Caco-2 (cell line): ENCODE measurements around the gene LRRIQ1. TPM values are rescaled to one million over a fixed set of nuclear protein-coding genes. Genes with fewer than 3 reads are reported as not detected.

Source experiments
- Bru-seq: library from RNA; stranded (reverse); fragments of 400-500 nt; gene quantifications from one replicate; lab custom pipeline; 2021; lab: Mats Ljungman, UMichigan
- BruChase-seq, 2 experiments: library from RNA; stranded (reverse); fragments of 400-500 nt; gene quantifications; one replicate each; lab custom pipeline; 2021; lab: Mats Ljungman, UMichigan
- BruUV-seq: library from RNA; stranded (reverse); fragments of 400-500 nt; replicated peaks from 2 replicates; lab custom pipeline; 2021; lab: Mats Ljungman, UMichigan
- CTCF ChIA-PET: fragments of 300-600 bp; sonication (Branson Sonifier 250); formaldehyde crosslinking; loops from one replicate; lab custom pipeline; 2022; ENCODE audit warnings: antibody characterized with exemption; lab: Charles Lee
- POLR2A ChIA-PET: fragments of 300-600 bp; sonication (Branson Sonifier 250); formaldehyde crosslinking; loops from one replicate; lab custom pipeline; 2022; ENCODE audit warnings: antibody characterized with exemption; lab: Charles Lee
- DNase-seq, 2 experiments: peaks; one replicate each; pipeline versions ENCODE4 v3.0.0 to v3.0.0-alpha.2; 2020 to 2022
- H3K27me3 ChIP-seq: replicated peaks from 2 replicates; pipeline ENCODE4 v1.6.0; 2011; ENCODE audit warnings: low read length; ENCODE audit not compliant: control insufficient read depth, insufficient read depth
- H3K36me3 ChIP-seq: 2 replicates; pipeline ENCODE4 v1.5.1; 2011; ENCODE audit warnings: low read length; ENCODE audit not compliant: control insufficient read depth, insufficient read depth
- H3K4me1 ChIP-seq: fragments of 250-450 bp; sonication (Bioruptor Pico); 2 replicates; pipeline ENCODE4 v1.5.1; 2020; ENCODE audit warnings: mild to moderate bottlenecking
- H3K4me3 ChIP-seq: 2 replicates; pipeline ENCODE4 v1.5.1; 2011; ENCODE audit warnings: low read depth, mild to moderate bottlenecking, control low read depth, low read length
- H3K9me3 ChIP-seq: fragments of 250-450 bp; sonication (Bioruptor Pico); 2 replicates; pipeline ENCODE4 v1.5.1; 2020; ENCODE audit warnings: mild to moderate bottlenecking, moderate library complexity
- H3K27ac Mint-ChIP-seq: one replicate; pipeline ENCODE4 v1.8.0; 2022; ENCODE audit warnings: mixed read lengths; ENCODE audit not compliant: unreplicated experiment
- H3K27me3 Mint-ChIP-seq: one replicate; pipeline ENCODE4 v1.8.0; 2022; ENCODE audit warnings: mixed read lengths; ENCODE audit not compliant: insufficient read depth, unreplicated experiment
- H3K36me3 Mint-ChIP-seq: one replicate; pipeline ENCODE4 v1.8.0; 2022; ENCODE audit warnings: mild to moderate bottlenecking, mixed read lengths; ENCODE audit not compliant: insufficient read depth, unreplicated experiment
- H3K4me1 Mint-ChIP-seq: one replicate; pipeline ENCODE4 v1.8.0; 2022; ENCODE audit warnings: low read depth, mixed read lengths; ENCODE audit not compliant: unreplicated experiment
- H3K4me3 Mint-ChIP-seq: one replicate; pipeline ENCODE4 v1.8.0; 2022; ENCODE audit warnings: mild to moderate bottlenecking, moderate library complexity, mixed read lengths; ENCODE audit not compliant: unreplicated experiment
- H3K9me3 Mint-ChIP-seq: one replicate; pipeline ENCODE4 v1.8.0; 2022; ENCODE audit warnings: mixed read lengths; ENCODE audit not compliant: unreplicated experiment
- CTCF ChIP-seq, 2 experiments: fragments of 200-600 bp in 1 of 2; IDR thresholded peaks; 1 replicate in 1 of 2; 2 replicates in 1 of 2; pipeline versions ENCODE4 v1.5.1 to v1.8.0; 2011 to 2022; ENCODE audit warnings: antibody characterized with exemption in 1 of 2, control low read depth in 1 of 2, inconsistent platforms in 1 of 2, low read depth in 1 of 2, low read length in 1 of 2, mild to moderate bottlenecking in 1 of 2, moderate library complexity in 1 of 2; ENCODE audit not compliant: insufficient read depth in 1 of 2, severe bottlenecking in 1 of 2, unreplicated experiment in 1 of 2
- intact Hi-C: fragments of 100-400 bp; cut with micrococcal nuclease; formaldehyde crosslinking; loops from one replicate; pipeline ENCODE4 v1.10.0; 2022; ENCODE audit not compliant: unreplicated experiment
- long read RNA-seq: library from polyadenylated mRNA; stranded (forward); transcript quantifications from one replicate; pipeline ENCODE4 v2.0.0, GENCODE V29; 2022
- total RNA-seq: library from RNA; stranded (reverse); gene quantifications from 2 replicates; pipeline ENCODE4 v1.2.3, GENCODE V29; 2022

The LRRIQ1 gene
- total RNA-seq (not detected in 2 replicates), Bru-seq, nascent RNA (percentile 0 among the genes with signal in this experiment), BruChase-seq, experiment 1, labeled RNA remaining after a 2-hour chase (percentile 1 among the genes with signal in this experiment), BruChase-seq, experiment 2, labeled RNA remaining after a 6-hour chase (percentile 3 among the genes with signal in this experiment)
- long read RNA-seq = 0 reads

- Mint-ChIP-seq H3K27me3 (peaks cover 3% of the 10 kb centered on the region), H3K9me3 (no peaks in the 10 kb centered on the region), H3K27ac (peak within 1 kb of the TSS; percentile 71), H3K36me3 (no peaks in the 10 kb centered on the region), H3K4me3 (peak within 1 kb of the TSS; percentile 77), H3K4me1 (no peaks in the 10 kb centered on the region)
- TF ChIP-seq CTCF (IDR thresholded peaks at IDR 0.05; ENCODE audit: insufficient read depth in 1 of 2, low read depth in 1 of 2, low read length in 1 of 2, severe bottlenecking in 1 of 2, unreplicated experiment in 1 of 2) = no peak
- intact Hi-C loops = no loop called here
- peak; percentile 71 to 75 for DNase-seq
- H3K27me3 ChIP-seq = no peaks in the 10 kb centered on the region
- POLR2A ChIA-PET = no interaction called here
- CTCF ChIA-PET = no interaction called here
- H3K9me3 ChIP-seq = no peaks in the 10 kb centered on the region
- no TSS peak for BruUV-seq
- no peaks in the 10 kb centered on the region for H3K36me3 ChIP-seq
- no peaks in the 10 kb centered on the region for H3K4me1 ChIP-seq
- H3K4me3 ChIP-seq = peak within 1 kb of the TSS; percentile 36
Measured at GRCh38 chr12:85036234-85036707, at the start of gene LRRIQ1, which contains the start of gene TSPAN19. LRRIQ1 (plus strand) TSS chr12:85036351; CDS start chr12:85038177, 1,826 bp downstream. TSPAN19 (minus strand) TSS chr12:85036277; CDS start chr12:85029946, 6,331 bp downstream.

GRCh38 chr12:84986586-84986985 lies 49.6 kb upstream of the LRRIQ1 start:
- H3K36me3 Mint-ChIP-seq = no peaks in the 10 kb centered on the region
- Histone ChIP-seq H3K4me1 (no peaks in the 10 kb centered on the region), H3K27me3 (no peaks in the 10 kb centered on the region), H3K9me3 (no peaks in the 10 kb centered on the region), H3K36me3 (no peaks in the 10 kb centered on the region), H3K4me3 (no peak overlapping the region)
- TF ChIP-seq CTCF (IDR thresholded peaks at IDR 0.05; ENCODE audit: insufficient read depth in 1 of 2, low read depth in 1 of 2, low read length in 1 of 2, severe bottlenecking in 1 of 2, unreplicated experiment in 1 of 2) = no peak
- BruUV-seq = no TSS peak
- intact Hi-C loops = no loop called here
- H3K4me1 Mint-ChIP-seq = no peaks in the 10 kb centered on the region
- DNase-seq = no peak
- no peak overlapping the region for H3K4me3 Mint-ChIP-seq
- POLR2A ChIA-PET = no interaction called here
- H3K27me3 Mint-ChIP-seq = no peaks in the 10 kb centered on the region
- no peak overlapping the region for H3K27ac Mint-ChIP-seq
- CTCF ChIA-PET = no interaction called here
- H3K9me3 Mint-ChIP-seq = no peaks in the 10 kb centered on the region

GRCh38 chr12:84994426-84994825 lies 41.7 kb upstream of the LRRIQ1 start:
- no peak for TF ChIP-seq CTCF (IDR thresholded peaks at IDR 0.05; ENCODE audit: insufficient read depth in 1 of 2, low read depth in 1 of 2, low read length in 1 of 2, severe bottlenecking in 1 of 2, unreplicated experiment in 1 of 2)
- no peaks in the 10 kb centered on the region for H3K36me3 ChIP-seq
- no peak overlapping the region for H3K4me3 ChIP-seq
- BruUV-seq = no TSS peak
- H3K4me3 Mint-ChIP-seq = no peak overlapping the region
- H3K4me1 ChIP-seq = no peaks in the 10 kb centered on the region
- no peak for DNase-seq
- intact Hi-C loops = no loop called here
- peaks cover 10% of the 10 kb centered on the region for H3K9me3 Mint-ChIP-seq
- no peaks in the 10 kb centered on the region for H3K9me3 ChIP-seq
- no peaks in the 10 kb centered on the region for H3K27me3 ChIP-seq
- ChIA-PET POLR2A (no interaction called here), CTCF (no interaction called here)
- no peaks in the 10 kb centered on the region for H3K27me3 Mint-ChIP-seq
- no peaks in the 10 kb centered on the region for H3K4me1 Mint-ChIP-seq
- H3K27ac Mint-ChIP-seq = no peak overlapping the region
- H3K36me3 Mint-ChIP-seq = no peaks in the 10 kb centered on the region
